OCI-LY7 (cell line): ENCODE results near the gene LCNL1. TPM values are rescaled to one million over a fixed set of nuclear protein-coding genes. Genes with fewer than 3 reads are reported as not detected.

ENCODE experiments used
- BruUV-seq: library from RNA; stranded (reverse); fragments of 400-500 nt; replicated peaks from 2 replicates; lab custom pipeline; 2021; lab: Mats Ljungman, UMichigan
- CTCF ChIA-PET: fragments of 300-600 bp; sonication (Branson Sonifier 250); formaldehyde crosslinking; loops from one replicate; lab custom pipeline; 2022; ENCODE audit warnings: antibody characterized with exemption; ENCODE audit not compliant: unreplicated experiment; lab: Charles Lee
- POLR2A ChIA-PET: fragments of 300-600 bp; sonication (Branson Sonifier 250); formaldehyde crosslinking; loops from one replicate; lab custom pipeline; 2022; ENCODE audit warnings: antibody characterized with exemption; lab: Charles Lee
- DNase-seq: peaks from one replicate; pipeline ENCODE4 v3.0.0-alpha.2; 2015; ENCODE audit warnings: low spot score
- H2AFZ ChIP-seq: fragments of 200-600 bp; sonication (generic), shearing (Covaris generic); 2 replicates; pipeline ENCODE4 v1.6.1; 2014; ENCODE audit warnings: mild to moderate bottlenecking, antibody characterized with exemption, low read length, moderate library complexity
- H3K27ac ChIP-seq: fragments of 200-600 bp; sonication (generic); 2 replicates; pipeline ENCODE4 v1.5.1; 2014; ENCODE audit warnings: mixed run types, low read depth, mild to moderate bottlenecking, moderate library complexity, low read length, inconsistent platforms; ENCODE audit not compliant: poor library complexity, severe bottlenecking
- H3K36me3 ChIP-seq: fragments of 200-600 bp; sonication (generic); 2 replicates; pipeline ENCODE4 v1.6.1; 2014; ENCODE audit warnings: mild to moderate bottlenecking, antibody characterized with exemption, low read length, moderate library complexity, mixed read lengths; ENCODE audit not compliant: insufficient read depth
- H3K4me1 ChIP-seq: fragments of 200-600 bp; sonication (generic); 2 replicates; pipeline ENCODE4 v1.5.1; 2014; ENCODE audit warnings: mild to moderate bottlenecking, low read length; ENCODE audit not compliant: insufficient read depth, poor library complexity, severe bottlenecking
- H3K4me2 ChIP-seq: fragments of 200-600 bp; sonication (generic); 2 replicates; pipeline ENCODE4 v1.6.1; 2014; ENCODE audit warnings: mild to moderate bottlenecking, low read length
- H3K4me3 ChIP-seq: fragments of 200-600 bp; sonication (generic); 2 replicates; pipeline ENCODE4 v1.5.1; 2014; ENCODE audit warnings: mild to moderate bottlenecking, low read depth, low read length; ENCODE audit not compliant: poor library complexity, severe bottlenecking
- H3K79me2 ChIP-seq: fragments of 200-600 bp; sonication (generic); 2 replicates; pipeline ENCODE4 v1.6.1; 2016; ENCODE audit warnings: low read depth, mild to moderate bottlenecking, low read length, moderate library complexity, mixed read lengths; ENCODE audit not compliant: insufficient read depth
- H3K9me2 ChIP-seq: fragments of 200-600 bp; sonication (generic); 2 replicates; pipeline ENCODE4 v1.6.1; 2016; ENCODE audit warnings: mild to moderate bottlenecking, low read length, mixed read lengths; ENCODE audit not compliant: insufficient read depth
- H3K9me3 ChIP-seq: fragments of 200-600 bp; sonication (generic); 2 replicates; pipeline ENCODE4 v1.6.1; 2014; ENCODE audit warnings: mild to moderate bottlenecking, mixed run types, low read length, mixed read lengths
- H4K20me1 ChIP-seq: fragments of 200-600 bp; sonication (generic); 2 replicates; pipeline ENCODE4 v1.6.1; 2014; ENCODE audit warnings: mild to moderate bottlenecking, antibody characterized with exemption, low read length, moderate library complexity, mixed read lengths; ENCODE audit not compliant: insufficient read depth
- EZH2phosphoT487 ChIP-seq: fragments of 200-600 bp; sonication (generic); IDR thresholded peaks from 2 replicates; pipeline ENCODE4 v1.6.1; 2018; ENCODE audit warnings: low read depth, borderline replicate concordance, mild to moderate bottlenecking, mixed run types, antibody characterized with exemption, low read length, moderate library complexity, mixed read lengths
- intact Hi-C: fragments of 100-400 bp; cut with micrococcal nuclease; formaldehyde crosslinking; loops from one replicate; pipeline ENCODE4 v1.10.0; 2022; ENCODE audit not compliant: unreplicated experiment
- total RNA-seq, 2 experiments: library from RNA; depleted of rRNA in 1 of 2; stranded (reverse); fragments of >200 nt in 1 of 2; shearing (Covaris generic) in 1 of 2; gene quantifications; 2 replicates each; pipeline ENCODE4 v1.2.3, GENCODE V29; 2014 to 2022
- TF ChIP-seq, protein P1 (sequence below): fragments of 200-600 bp; sonication (generic); conservative IDR thresholded peaks from 2 replicates; pipeline ENCODE4 v1.5.1; 2014; ENCODE audit warnings: mild to moderate bottlenecking, antibody characterized with exemption, low read length, moderate library complexity, mixed read lengths

LCNL1 gene
- total RNA-seq, 2 experiments from 2014 or later: not detected

DNA sequence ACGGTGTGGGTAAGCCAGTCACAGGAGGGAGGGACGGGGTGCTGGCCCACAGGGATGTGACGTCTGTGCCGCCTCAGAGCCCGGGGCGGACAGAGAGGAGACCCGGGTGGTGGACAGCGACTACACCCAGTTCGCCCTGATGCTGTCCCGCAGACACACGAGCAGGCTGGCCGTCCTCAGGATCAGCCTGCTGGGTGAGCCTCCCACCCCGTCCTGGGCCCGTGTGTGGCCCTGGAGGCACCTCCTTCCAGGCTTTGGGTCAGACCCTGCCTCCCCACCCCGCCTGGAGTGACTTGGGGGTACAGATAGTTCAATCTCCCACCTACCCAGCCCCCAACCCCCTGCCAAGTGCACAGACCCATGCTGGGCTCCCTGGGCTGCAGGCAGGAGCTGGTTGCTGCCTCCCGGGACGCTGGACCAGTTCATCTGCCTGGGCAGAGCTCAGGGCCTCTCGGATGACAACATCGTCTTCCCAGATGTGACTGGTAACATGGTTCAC, 29.0 kb upstream of the LCNL1 start:
- Histone ChIP-seq H3K27ac (no peak overlapping the region), H3K9me2 (no peaks in the 10 kb centered on the region), H3K4me1 (peaks cover 12% of the 10 kb centered on the region), H3K36me3 (no peaks in the 10 kb centered on the region), H2AFZ (no peak overlapping the region), H3K4me2 (no peak overlapping the region), H3K79me2 (no peaks in the 10 kb centered on the region), H4K20me1 (no peaks in the 10 kb centered on the region), H3K4me3 (no peak overlapping the region), H3K9me3 (no peaks in the 10 kb centered on the region)
- no TSS peak for BruUV-seq
- no peak for TF ChIP-seq EZH2phosphoT487
- TF ChIP-seq, protein P1, sequence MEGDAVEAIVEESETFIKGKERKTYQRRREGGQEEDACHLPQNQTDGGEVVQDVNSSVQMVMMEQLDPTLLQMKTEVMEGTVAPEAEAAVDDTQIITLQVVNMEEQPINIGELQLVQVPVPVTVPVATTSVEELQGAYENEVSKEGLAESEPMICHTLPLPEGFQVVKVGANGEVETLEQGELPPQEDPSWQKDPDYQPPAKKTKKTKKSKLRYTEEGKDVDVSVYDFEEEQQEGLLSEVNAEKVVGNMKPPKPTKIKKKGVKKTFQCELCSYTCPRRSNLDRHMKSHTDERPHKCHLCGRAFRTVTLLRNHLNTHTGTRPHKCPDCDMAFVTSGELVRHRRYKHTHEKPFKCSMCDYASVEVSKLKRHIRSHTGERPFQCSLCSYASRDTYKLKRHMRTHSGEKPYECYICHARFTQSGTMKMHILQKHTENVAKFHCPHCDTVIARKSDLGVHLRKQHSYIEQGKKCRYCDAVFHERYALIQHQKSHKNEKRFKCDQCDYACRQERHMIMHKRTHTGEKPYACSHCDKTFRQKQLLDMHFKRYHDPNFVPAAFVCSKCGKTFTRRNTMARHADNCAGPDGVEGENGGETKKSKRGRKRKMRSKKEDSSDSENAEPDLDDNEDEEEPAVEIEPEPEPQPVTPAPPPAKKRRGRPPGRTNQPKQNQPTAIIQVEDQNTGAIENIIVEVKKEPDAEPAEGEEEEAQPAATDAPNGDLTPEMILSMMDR: no peak
- CTCF ChIA-PET: no interaction called here
- no peak for DNase-seq
- POLR2A ChIA-PET: no interaction called here
- intact Hi-C loops: no loop called here

DNA sequence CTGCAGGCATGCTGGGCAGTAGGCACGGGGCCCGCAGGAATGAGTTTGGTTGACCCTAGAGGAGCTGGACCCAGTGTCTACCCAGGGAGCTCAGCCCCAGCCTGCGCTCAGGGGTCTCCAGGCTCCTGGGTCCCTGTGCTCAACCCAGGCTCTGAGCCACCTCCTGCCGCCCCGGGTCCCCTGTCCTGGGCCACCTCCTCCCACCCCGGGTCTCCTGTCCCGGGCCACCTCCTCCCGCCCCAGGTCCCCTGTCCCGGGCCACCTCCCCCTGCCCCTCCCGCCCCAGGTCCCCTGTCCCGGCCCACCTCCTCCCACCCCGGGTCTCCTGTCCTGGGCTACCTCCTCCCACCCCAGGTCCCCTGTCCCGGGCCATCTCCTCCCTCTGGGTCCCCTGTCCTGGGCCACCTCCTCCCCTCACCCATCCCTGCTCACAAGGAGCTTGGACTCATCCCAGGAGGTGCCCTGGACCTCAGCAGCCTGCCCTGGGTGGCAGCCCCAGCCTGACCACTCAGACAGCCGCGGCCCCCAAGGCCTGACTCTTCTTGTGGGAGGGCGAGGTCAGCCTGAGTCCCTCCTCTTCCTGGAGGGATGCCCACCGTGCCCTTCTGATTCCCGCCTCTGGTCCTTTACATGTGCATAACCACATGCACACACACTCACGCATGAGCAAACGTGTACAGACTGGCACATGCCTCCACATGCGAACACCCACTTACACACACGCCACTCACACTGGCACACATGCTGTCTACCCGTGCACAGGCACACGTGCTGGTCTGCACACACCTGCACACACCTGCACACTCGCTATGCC, 28.3 kb upstream of the LCNL1 start:
- H3K4me2 ChIP-seq: no peak overlapping the region
- no peak overlapping the region for H2AFZ ChIP-seq
- no peaks in the 10 kb centered on the region for H3K79me2 ChIP-seq
- peaks cover 7% of the 10 kb centered on the region for H3K4me1 ChIP-seq
- POLR2A ChIA-PET: no interaction called here
- H3K4me3 ChIP-seq: no peak overlapping the region
- no TSS peak for BruUV-seq
- CTCF ChIA-PET: no interaction called here
- DNase-seq: no peak
- H3K36me3 ChIP-seq: no peaks in the 10 kb centered on the region
- H3K9me2 ChIP-seq: no peaks in the 10 kb centered on the region
- H4K20me1 ChIP-seq: no peaks in the 10 kb centered on the region
- intact Hi-C loops: no loop called here
- TF ChIP-seq, protein P1: no peak
- TF ChIP-seq EZH2phosphoT487: no peak
- no peak overlapping the region for H3K27ac ChIP-seq
- no peaks in the 10 kb centered on the region for H3K9me3 ChIP-seq
